Stimulated activated CD4-positive, alpha-beta T cell treated with anti-CD3 and anti-CD28 coated beads, TNF-alpha, amount 100 ng/mL, for 24 hours (primary cell): ENCODE data around the gene HAT1.

Experiments used
- DNase-seq, 3 experiments: peaks; one replicate each; pipeline ENCODE4 v3.0.0-alpha.2; 2020; ENCODE audit warnings: low read depth in 3 of 3

The HAT1 gene

GRCh38 chr2:171919453-171919852 lies 2.8 kb upstream of the HAT1 start:
- no peak for DNase-seq

GRCh38 chr2:171921970-171922229 lies 361 bp upstream of the HAT1 start:
- no peak for DNase-seq

DNA sequence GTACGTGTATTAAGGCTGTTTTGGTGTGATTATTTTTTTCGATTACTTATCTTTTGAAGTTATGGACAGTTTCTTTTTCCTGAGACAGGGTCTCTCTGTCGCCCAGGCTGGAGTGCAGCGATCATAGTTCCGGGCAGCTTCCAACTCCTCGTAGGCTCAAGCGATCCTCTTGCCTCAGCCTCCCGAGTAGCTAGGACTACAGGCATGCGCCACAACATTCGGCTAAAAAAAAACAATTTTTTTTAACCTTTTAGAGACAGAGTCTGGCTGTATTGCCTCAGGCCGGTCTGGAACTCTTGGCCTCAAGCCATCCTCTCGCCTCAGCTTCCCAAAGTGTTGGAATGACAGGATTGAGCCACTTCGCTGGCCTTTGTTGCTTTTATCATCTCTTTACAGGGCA lies 945 bp downstream of the HAT1 start:
- no peak for DNase-seq

GRCh38 chr2:171924170-171924942 lies 2.1 kb downstream of the HAT1 start:
- no peak for DNase-seq

- DNase-seq, result no peak
These were observed 8.1 kb downstream of the HAT1 start for GRCh38 chr2:171930385-171930784.

GRCh38 chr2:171939058-171939742 lies 16.9 kb downstream of the HAT1 start:
- no peak for DNase-seq

GRCh38 chr2:171939743-171940071 lies 17.4 kb downstream of the HAT1 start:
- DNase-seq, result no peak

- no peak for DNase-seq
These were observed 19.0 kb downstream of the HAT1 start for GRCh38 chr2:171941316-171941699.

GRCh38 chr2:171943869-171944268 lies 21.6 kb downstream of the HAT1 start:
- no peak for DNase-seq

- no peak for DNase-seq
These were observed 30.0 kb downstream of the HAT1 start for GRCh38 chr2:171952276-171952675.

DNA sequence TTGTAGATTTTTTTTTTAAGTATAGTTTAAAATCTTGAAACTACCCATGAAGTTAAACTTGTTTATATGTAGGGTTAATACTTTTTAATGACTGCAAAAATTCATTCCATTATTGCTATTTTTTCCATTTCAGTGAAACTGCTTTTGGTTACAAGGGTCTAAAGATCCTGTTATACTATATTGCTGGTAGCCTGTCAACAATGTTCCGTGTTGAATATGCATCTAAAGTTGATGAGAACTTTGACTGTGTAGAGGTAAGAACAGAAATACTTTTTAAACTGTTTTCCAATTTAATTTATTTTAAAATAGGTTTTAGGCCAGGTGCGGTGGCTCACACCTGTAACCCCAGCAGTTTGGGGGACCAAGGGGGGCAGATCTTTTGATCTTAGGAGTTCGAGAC lies 30.5 kb downstream of the HAT1 start:
- no peak for DNase-seq

GRCh38 chr2:171956135-171956825 lies 34.0 kb downstream of the HAT1 start:
- DNase-seq, result no peak

- no peak for DNase-seq
These were observed 34.8 kb downstream of the HAT1 start for GRCh38 chr2:171957061-171957460.

- no peak for DNase-seq
These were observed 36.2 kb downstream of the HAT1 start for GRCh38 chr2:171958475-171958874.

GRCh38 chr2:171959998-171960397 lies 37.7 kb downstream of the HAT1 start:
- DNase-seq, result no peak

DNA sequence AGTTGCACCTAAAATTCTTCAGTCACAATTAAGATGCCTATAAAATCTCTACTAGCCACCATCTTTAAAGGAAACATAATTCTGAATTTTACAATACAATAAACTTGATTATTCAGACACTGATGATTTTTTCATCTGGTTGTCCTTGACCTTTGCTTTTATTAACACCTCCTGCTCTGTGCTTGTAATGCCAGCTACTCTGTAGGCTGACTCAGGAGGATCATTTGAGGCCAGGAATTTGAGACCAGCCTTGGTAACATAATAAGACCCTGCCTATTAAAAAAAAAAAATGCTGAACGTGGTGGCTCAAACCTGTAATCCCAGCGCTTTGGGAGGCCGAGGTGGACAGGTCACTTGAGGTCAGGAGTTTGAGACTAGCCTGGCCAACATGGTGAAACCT lies 38.3 kb downstream of the HAT1 start:
- no peak for DNase-seq

- no peak for DNase-seq
These were observed 40.9 kb downstream of the HAT1 start for GRCh38 chr2:171963198-171963597.

DNA sequence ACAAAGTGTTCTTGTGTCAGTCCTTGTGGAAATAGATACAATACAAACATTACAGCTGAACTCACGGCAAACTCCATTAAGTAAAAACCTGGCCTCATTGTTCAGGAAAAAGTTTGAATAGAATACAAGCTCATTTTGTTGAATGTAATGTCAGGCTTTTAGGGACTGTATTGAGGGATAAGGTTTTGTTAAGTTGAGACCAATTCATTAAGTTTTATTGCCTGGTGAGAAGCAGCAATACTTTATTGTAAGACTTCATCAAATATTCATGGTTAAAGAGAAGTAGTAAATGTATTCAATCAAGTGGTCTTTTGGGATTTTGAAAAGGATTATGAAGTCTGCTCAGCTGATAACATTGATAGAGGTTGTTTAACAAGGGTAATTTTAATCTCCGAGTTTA lies 42.0 kb downstream of the HAT1 start:
- DNase-seq, result no peak

DNA sequence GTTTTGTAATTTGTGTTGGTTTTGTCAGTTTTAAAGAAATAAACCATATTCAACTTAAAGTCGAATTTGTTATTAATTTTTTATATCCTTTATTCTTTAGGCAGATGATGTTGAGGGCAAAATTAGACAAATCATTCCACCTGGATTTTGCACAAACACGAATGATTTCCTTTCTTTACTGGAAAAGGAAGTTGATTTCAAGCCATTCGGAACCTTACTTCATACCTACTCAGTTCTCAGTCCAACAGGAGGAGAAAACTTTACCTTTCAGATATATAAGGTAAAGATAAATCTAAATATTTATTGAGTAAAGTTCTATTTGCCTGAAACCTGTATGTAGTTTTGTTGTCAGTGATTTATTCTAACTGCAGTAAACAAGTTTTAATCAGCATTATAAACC lies 43.0 kb downstream of the HAT1 start:
- no peak for DNase-seq

GRCh38 chr2:171965661-171966060 lies 43.4 kb downstream of the HAT1 start:
- DNase-seq, result no peak

- no peak for DNase-seq
These were observed 44.0 kb downstream of the HAT1 start for GRCh38 chr2:171966235-171966634.

GRCh38 chr2:171966688-171967087 lies 44.4 kb downstream of the HAT1 start:
- no peak for DNase-seq

- no peak for DNase-seq
These were observed 46.2 kb downstream of the HAT1 start for GRCh38 chr2:171968509-171968908.
